Ureter (tissue), 1 donor: ENCODE data around the gene IMPA2. TPM values are rescaled to one million over a fixed set of nuclear protein-coding genes. Genes with fewer than 3 reads are reported as not detected.

Experiments used
- DNase-seq: peaks from one replicate; pipeline ENCODE4 v3.0.0-alpha.2; 2020; ENCODE audit warnings: low spot score
- total RNA-seq: library from RNA; stranded (reverse); gene quantifications from one replicate; pipeline ENCODE4 v1.2.4, GENCODE V29; 2023
- donor health status: DM: yes; HTN: yes; CAD: no.

The IMPA2 gene
- total RNA-seq, 1 donor from 2014 or later = 14.3 TPM

DNA sequence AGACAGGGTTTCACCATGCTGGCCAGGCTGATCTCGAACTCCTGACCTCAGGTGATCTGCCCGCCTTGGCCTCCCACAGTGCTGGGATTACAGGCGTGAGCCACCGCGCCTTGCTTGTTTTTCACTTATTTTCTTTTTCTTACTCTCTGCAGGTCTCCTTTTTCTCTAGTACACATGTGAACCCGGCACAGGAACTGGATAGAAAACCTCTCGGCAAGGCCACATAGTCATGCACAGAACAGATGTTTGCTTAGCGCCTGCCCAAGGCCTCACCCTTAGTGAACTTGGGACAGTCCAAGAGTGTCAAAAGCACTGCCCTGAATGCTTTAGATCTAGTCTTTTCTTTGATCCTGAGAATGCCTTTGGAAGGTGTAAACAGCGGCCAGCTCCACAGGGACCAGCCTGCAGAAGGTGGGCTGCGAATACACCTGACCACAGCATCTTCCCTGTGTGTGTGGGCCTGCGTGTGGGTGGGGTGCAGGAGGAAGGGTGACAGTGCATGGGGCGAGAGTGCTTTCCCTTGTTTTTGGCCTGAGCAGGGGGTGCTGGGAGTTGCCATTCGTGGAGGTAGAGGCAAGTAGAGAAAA, 27.0 kb downstream of the IMPA2 start:
- no peak for DNase-seq

DNA sequence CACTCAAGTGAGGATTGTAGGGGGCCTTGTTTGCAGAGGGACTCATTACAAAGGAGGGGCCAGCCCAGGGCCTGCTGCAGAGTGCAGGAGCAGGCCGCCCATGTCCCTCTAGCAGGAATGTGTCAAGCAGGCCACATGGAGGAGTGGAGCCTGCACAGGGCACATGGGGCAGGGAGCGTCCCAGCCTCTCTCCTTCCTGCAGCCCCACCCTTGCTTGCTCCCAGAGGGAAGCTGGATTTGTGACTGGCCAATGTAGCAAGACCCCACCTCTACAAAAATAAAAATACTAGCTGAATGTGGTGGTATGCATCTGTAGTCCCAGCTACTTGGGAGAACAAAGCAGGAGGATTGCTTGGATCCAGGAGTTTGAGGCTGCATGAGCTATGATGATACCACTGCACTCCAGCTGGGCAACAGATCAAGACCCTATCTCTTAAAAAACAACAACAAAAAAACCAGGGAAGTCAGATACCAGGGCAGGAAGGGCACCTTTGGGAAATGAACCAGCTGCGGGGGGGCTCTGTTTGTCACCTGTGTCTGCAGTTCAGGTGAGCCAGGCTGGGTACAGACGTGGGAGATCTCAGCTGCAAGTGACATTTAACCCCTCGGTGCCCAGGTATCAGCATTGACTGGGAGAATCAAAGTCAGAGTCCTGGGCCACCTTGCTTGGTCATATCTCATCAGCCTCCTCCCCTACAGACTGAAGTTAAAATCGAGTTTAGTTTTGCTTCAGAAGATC, 27.7 kb downstream of the IMPA2 start:
- DNase-seq = no peak

DNA sequence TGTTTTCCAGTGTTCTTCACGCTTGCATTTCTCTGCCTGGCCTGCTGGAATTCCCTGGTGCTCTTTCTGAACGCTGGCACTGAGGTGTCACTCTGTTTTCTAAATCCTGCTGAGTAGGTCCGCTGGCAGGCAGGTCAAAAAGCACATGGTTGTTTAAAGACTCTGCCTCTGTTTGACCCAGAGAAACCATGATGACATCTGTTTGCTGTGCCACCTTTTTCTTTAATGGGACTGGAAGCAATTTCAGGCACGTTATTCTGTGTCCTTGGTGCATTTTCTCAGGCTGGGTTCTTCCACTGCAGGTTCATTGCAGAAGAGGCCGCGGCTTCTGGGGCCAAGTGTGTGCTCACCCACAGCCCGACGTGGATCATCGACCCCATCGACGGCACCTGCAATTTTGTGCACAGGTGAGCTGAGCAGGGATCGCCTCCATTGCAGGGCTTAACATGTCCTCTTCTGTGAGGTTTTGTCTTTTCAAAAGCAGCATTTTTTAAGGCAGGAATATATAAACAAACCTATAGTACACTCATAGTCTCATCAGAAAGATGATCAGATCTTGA, 28.4 kb downstream of the IMPA2 start:
- no peak for DNase-seq

DNA sequence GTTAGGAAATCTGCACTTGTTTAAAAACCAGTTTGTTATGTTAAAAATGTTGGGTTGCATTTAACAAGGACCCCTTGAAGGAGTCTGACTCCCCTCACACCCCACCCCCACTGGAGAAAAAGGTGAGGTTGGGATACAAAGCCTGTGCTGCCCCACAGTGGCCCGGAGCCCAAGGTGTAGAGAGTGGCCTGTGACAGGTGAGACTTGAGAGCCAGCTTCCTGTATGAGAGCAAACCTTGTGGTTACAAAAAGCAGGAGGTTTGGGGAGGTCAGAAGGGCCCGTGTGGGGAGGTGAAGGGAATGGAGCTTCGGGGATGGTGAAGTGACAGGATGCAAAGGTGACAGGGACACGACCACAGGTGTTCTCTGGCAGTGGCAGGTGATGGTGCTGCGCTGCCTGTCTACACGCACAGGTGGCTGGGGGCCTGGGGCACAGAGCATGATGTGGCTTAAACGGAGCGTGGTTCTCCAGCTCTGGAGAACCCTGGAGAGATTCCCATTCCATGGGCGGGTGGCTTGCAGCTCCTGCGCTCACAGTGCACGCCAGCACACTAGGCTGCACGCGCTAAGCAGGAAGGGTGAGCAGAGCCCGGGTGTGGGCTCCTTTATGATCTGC, 29.0 kb downstream of the IMPA2 start:
- no peak for DNase-seq

DNA sequence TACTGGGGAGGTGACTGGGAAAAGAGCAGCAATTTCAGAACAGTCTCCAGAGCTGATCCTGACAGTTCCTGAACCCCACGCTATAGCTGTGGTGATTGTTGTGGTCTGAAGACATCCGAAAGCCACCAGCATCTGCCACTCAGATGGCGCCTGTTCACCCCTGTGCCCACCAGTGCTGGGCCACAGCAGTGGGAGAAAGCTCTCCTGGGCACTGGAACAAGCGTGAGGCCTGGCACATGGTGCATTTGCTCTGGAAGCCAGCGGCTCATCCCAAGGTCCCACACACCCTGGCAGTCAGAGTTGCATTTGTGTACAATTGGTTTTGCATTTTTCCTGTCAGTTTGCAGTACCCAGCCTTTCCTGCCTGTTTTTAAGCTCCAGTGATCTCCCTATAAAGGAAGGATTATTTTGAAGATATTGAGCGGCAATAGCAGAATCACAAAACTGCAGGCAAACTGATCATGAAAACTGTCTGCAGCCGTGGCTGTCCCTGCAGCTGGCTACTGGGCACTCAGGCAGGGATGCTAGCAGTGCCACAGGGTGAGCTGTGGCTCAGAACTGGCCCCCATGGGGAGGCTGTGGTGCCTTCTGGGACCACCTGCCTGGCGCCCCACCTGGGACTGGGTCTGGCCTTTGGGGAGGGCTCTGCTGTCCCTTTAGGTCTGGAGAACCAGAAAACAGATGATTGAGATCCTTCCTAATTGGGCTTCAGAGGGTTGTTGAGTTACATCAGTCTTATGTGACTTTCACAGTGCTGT, 30.1 kb downstream of the IMPA2 start:
- no peak for DNase-seq

DNA sequence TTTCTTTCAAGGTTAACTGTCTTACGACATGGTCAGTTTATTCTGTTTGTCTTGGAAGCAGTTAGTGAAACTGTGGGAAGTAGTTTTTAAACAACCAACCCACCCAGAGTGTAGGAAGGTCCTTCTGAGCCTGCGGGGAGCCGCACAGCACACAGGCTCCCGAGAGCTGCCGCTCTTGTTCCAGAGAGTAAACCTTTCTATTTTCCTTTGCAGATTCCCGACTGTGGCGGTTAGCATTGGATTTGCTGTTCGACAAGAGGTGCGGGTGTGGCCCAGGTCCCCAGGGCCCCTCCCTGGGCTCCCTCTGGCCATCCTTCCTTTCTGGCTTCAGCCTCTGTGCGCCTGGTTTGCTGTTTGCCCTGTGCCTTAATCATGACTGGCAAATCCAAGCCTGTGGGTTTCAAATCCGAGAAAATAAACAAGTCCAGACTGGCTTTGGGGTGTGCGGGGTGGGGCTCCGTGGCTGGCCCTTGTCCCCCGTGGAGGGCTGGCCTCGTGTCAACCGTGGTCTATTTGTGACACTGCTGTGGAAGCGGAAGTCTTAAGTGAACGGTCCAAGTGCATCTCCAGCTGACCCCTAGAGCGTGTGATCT, 30.7 kb downstream of the IMPA2 start:
- no peak for DNase-seq

DNA sequence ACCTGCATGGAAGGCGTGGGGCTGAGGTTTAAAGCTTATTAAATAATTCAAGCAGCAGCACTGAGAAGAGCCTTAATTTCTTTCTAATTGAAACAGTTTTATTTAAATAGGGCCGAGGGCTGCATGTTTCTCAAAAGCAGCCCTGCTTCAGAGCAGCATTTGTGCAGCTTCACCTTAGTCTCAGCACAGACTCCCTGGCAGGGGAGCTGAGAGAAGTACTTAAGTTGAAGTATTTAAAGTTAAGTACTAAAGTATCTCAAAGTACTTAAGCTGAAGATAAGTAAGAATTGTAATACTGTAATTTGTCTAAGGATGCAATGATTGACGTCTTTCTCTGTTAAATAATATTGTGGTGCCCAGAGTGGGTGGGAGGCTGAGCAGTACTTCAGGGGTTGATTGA, 31.4 kb downstream of the IMPA2 start:
- no peak for DNase-seq

DNA sequence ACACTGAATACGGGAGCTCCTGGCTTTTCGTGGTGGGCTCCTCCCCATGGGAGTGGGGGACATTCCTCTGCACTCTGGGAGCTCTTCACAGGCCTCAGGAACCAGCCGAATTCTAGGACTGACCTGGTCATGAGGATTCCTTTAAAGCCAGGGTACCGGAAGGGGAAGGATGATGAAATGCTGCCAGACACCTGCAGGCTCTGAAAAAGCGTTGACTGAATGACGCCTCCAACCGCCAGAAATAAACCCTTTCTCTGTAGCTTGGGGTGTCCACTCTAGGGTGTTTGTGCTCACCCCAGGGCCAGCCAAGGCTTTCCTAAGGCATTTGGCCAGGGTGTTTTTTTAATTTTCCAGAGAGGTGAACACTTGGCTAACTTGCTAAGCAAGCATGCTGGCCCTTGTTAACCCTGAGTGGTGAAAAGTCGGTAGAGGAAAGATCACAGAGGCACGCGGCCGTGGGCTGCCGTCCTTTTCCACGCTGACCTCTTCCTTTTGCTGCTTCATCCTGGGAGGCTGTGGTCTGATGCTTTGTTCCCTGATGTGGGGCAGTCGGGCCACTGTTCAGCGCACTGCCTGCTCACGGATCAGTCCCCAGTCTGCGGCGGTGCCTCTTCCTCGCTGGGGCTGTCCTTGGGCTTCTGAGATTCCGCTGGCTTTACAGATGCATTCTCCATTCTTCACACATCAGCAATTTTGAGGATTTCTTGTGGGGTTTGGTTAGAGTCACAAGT, 32.0 kb downstream of the IMPA2 start:
- DNase-seq = no peak

DNA sequence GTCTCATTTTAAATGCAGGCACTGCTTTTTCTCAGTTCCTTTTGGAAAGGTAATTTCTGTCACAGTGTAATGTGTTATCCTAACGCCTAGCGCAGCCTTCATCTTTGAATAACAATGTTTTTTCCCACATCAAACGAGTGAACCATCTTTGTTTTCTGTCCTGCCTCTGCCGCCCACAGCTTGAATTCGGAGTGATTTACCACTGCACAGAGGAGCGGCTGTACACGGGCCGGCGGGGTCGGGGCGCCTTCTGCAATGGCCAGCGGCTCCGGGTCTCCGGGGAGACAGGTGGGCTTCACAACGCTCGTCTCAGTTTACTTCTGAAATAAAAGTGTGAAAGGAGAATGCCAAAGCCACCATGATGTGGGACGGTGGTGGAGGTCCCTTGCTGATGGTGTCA, 32.8 kb downstream of the IMPA2 start:
- DNase-seq = no peak

DNA sequence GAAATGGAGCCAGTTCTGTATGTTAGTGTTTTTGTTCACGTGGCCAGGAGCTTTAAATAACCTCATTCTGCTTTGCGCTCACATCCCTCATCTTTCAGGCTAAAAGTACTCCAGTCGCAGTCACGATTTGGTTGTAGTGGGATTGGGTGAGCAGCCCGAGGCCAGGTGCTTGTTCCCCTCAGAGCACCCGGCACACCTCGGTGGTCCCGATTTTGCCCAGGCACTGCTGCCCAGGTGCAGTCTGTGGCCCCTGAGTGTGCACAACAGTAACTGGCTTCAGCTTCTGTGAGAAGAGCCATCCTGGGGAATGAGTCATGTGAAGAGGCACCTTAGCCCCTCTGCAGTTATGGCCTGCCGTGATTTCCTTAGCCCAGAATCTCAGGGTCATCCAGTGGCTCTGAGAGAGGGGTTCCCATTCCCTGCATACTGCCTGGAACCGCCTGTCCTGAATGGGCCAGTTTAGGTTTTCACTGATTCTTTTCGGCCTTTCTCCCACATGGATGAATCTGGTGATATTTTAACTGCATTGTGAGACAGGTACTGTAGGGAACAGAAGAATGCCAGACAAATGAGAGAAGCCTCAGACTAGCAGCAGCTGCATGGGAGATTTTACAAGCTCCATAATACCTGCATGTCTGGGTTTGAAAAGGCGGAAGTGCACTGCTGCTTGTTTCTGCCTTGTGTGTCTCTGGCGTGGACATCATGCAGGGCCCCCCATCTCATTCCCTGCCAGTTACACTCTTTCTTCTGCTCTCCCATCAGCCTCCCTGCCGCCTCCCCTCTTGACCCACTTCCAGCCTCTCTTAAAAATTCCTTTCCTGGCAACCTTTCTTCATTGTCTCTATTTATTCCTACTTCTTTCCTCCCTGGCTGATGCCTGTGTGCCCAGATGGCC, 33.5 kb downstream of the IMPA2 start:
- no peak for DNase-seq

DNA sequence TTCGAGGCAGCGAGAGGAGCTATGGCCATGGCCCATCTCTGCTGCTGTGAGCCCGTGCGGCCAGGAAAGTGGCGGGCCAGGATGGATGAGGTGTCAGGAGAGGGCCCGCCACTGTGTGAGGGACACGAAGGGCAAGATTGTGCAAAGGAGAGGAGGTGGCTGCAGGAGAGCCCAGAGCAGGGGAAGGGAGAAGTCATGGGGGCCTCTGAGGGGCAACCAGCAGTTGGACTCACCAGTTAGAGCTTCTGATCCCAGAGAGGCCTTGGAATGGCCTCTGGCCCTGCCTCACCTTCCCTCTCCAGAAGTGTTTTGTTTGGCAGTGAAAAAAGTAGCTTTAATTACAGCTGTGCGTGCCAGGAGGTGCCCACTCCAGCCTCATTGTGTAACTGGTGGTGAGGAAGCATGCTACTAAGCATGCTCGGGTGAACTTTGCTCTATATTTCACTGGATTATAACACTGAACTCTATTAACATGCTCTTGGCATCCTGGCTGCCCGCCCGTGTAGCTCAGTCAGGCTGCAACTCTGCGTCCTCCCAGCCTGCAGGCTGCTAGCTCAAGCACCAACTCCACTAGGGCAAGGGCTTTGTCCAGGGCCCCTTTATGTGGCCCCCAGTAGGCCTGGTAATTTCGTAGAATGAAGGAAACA, 34.2 kb downstream of the IMPA2 start:
- peak; percentile 62 for DNase-seq

DNA sequence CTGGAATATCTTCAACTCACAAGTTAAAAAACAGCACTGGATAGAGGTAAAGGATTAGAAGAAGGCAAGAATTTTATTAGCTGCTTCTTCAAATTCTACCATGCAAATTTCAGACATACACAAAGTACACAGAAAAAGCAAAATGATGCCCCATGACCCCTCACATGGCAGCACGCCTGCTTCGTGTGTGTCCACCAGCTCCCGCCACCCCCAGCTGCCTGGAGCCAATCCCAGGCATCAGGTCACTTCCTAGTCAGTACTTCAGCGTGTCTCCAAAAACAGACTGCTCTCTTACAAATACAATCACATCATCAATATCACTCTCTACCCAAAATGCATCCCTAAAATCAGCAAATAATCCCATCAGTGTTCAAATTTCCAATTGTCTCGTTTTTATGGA, 35.8 kb downstream of the IMPA2 start:
- DNase-seq = no peak

DNA sequence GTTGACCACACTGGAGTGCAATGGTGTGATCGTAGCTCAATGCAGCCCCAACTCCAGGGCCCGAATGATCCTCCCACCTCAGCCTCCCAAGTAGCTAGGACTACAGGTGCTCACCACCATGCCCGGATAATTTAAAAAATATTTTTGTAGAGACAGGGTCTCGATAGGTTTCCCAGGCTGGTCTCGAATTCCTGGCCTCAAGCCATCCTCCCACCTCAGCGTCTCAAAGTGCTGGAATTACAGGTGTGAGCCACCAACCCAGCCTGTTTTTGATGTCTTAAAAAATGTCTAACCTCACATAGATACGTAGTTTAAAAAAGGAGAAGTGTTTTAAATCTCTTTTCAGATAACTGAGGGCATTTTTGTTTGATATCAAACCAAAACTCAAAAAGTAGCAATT, 37.6 kb downstream of the IMPA2 start:
- no peak for DNase-seq

DNA sequence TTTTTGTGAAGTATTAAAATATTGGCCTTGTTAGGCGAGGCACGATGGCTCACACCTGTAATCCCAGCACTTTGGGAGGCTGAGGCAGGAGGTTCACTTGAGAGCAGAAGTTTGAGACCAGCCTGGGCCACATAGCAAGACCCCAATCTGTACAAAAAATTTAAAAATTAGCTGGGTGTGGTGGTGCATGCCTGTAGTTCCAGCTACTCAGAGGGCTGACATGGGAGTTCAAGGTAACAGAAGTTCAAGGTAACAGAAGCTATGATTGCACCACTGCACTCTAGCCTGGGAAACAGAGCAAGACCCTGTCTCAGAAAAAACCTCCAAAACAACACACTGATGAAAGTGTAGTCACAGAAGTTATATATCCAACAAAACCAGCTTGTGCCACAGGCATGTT, 39.8 kb downstream of the IMPA2 start:
- DNase-seq = no peak

DNA sequence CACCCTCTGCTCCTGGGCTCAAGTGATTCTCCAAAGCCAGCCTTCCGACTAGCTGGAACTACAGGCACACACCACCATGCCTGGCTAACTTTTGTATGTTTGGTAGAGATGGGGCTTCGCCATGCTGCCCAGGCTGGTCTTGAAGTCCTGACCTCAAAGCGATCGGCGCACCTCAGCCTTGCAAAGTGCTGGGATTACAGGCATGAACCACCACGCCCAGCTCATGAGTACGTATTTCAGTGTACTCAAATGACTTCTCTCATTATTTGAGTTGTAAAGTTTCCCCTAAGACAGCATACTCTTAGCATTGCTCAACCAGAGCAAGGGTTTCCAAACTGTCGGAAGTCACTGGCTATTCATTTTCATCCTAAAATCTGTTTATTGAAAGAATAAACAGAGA, 40.3 kb downstream of the IMPA2 start:
- DNase-seq = no peak

DNA sequence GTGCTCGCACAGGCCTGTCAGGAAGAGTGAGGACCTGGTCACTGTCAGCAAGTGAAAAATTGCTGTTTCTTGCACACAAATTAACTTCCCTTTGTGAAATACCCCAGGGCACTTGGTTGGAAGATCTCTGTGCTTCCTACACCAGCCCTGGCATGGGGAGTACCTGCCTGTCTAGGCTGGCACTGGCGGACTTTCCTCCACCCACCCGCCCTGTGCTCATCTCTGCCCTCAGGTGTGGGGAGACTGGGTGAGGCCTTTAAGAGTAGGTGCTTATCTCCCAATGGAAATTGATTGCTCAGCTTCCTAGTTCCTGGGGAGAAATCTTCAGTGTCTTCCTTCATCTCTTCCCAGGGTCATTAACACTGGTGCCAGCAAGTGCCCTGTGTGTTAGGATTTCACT, 42.1 kb downstream of the IMPA2 start:
- no peak for DNase-seq

DNA sequence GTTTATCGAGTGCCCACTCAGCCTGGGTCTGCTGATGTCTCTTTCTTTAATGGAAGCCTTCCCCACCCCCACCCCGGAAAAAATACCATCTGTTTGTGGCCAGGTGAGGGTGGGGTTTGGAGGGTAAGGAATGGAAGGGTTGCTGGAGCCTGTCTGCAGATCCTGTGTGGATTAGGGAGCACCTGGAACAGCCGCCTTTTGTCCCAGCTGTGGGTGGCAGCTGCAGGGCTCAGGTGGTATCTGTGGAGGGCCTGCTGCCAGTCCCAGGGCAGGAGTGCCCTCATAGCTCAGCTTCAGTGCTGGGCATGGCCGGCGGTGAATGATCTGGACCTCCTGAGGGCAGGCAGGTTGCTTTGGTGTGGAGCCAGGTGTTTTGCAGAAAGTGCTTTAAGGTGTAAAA, 45.3 kb downstream of the IMPA2 start:
- no peak for DNase-seq

DNA sequence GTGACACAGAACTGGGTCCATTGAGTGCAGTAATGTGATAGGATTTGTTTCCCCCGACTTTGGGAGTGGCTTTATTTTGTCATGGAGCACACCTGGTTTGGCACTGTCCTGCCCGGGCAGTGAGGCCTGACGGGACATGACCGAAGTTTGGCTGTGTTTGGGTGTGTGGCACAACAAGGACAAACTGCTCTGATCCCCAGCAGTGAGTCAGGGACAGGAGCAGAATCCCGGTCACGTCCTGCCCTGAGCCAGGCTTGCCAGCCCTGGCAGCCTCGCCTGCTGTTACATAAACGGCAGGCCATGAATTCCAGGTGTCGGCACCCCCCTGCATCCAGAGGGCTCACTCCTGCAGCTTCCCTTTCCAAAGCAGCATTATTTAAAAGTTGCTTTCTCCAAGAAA, 45.7 kb downstream of the IMPA2 start:
- peak; percentile 57 for DNase-seq

DNA sequence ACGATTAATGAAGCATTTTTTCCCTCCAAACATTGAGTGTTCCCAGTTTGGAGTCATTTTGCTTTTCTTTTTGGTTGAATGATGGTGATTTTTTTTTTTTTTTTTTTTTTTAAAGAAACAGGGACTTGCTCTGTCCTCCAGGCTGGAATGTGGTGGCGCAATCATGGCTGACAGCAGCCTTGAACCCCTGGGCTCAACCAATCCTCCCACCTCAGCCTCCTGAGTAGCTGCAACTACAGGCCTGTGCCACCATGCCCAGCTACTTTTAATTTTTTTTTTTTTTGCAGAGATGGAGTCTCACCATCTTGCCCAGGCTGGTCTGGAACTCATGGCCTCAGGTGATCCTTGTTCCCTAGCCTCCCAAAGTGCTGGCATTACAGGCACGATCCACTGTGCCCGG, 46.2 kb downstream of the IMPA2 start:
- no peak for DNase-seq
